Right ventricle myocardium superior (tissue), 1 donor: Measurements from ENCODE around the gene CCL4L2. TPM values are rescaled to one million over a fixed set of nuclear protein-coding genes. Genes with fewer than 3 reads are reported as not detected.
"Not testable (repeated sequence)": the region's sequence is repeated elsewhere in the genome, so short reads cannot be mapped to it uniquely, and the experiment has no call there.

Experiments used
- ATAC-seq: fragments of 200-7000 bp; cut with Tn5 transposase; one replicate; pipeline ENCODE4 v1.9.1; 2020; ENCODE audit warnings: mild to moderate bottlenecking; ENCODE audit not compliant: poor library complexity
- DNase-seq: peaks from one replicate; pipeline ENCODE4 v3.0.0-alpha.2; 2020
- intact Hi-C: fragments of 100-400 bp; cut with DNase I; formaldehyde crosslinking; loops from one replicate; pipeline ENCODE4 v1.11.2; 2022
- total RNA-seq: library from RNA; stranded (reverse); fragmentation: NEBNext Ultra II Directional; extraction: Animal tissue kit (Norgen Biotek cat#: 25700); gene quantifications from one replicate; pipeline ENCODE4 v1.2.1, GENCODE V29; 2021
- donor health status: DM: no; HTN: yes; CAD: no; lungs with severe emphysema.

The CCL4L2 gene
- total RNA-seq, 1 donor from 2014 or later = not detected

GRCh38 chr17:36194147-36194831 lies 16.6 kb upstream of the CCL4L2 start:
- ATAC-seq, intact Hi-C loops, DNase-seq: not testable (repeated sequence)

- ATAC-seq, intact Hi-C loops, DNase-seq: not testable (repeated sequence)
These were observed 15.9 kb upstream of the CCL4L2 start for GRCh38 chr17:36194832-36195433.

- DNase-seq = no peak
- no peak for ATAC-seq
- intact Hi-C loops = no loop called here
These were observed 15.3 kb upstream of the CCL4L2 start for GRCh38 chr17:36195434-36196130.

GRCh38 chr17:36196131-36196486 lies 14.8 kb upstream of the CCL4L2 start:
- DNase-seq (no peak), ATAC-seq (no peak)
- intact Hi-C loops = no loop called here

GRCh38 chr17:36197387-36197703 lies 13.5 kb upstream of the CCL4L2 start:
- intact Hi-C loops = no loop called here
- ATAC-seq (no peak), DNase-seq (no peak)

- DNase-seq (no peak), ATAC-seq (no peak)
- intact Hi-C loops = no loop called here
These were observed 11.9 kb upstream of the CCL4L2 start for GRCh38 chr17:36198831-36199465.

GRCh38 chr17:36201102-36201501 lies 9.8 kb upstream of the CCL4L2 start:
- ATAC-seq, DNase-seq, intact Hi-C loops: not testable (repeated sequence)

- ATAC-seq, intact Hi-C loops: not testable (repeated sequence)
These were observed 9.4 kb upstream of the CCL4L2 start for GRCh38 chr17:36201506-36201905.

GRCh38 chr17:36203335-36203734 lies 7.5 kb upstream of the CCL4L2 start:
- no peak for ATAC-seq
- intact Hi-C loops = no loop called here
- no peak for DNase-seq

More at GRCh38 chr17:36201506-36201905, 9.4 kb upstream of the CCL4L2 start:
- DNase-seq = not testable (repeated sequence)

- intact Hi-C loops = no loop called here
- DNase-seq (no peak), ATAC-seq (no peak)
These were observed 6.0 kb upstream of the CCL4L2 start for GRCh38 chr17:36204724-36205500.

- no peak for DNase-seq
- ATAC-seq = no peak
- intact Hi-C loops = no loop called here
These were observed 5.0 kb upstream of the CCL4L2 start for GRCh38 chr17:36205637-36206485.

GRCh38 chr17:36206486-36206821 lies 4.4 kb upstream of the CCL4L2 start:
- intact Hi-C loops, ATAC-seq: not testable (repeated sequence)

GRCh38 chr17:36207383-36207782 lies 3.5 kb upstream of the CCL4L2 start:
- intact Hi-C loops, DNase-seq, ATAC-seq: not testable (repeated sequence)

More at GRCh38 chr17:36206486-36206821, 4.4 kb upstream of the CCL4L2 start:
- DNase-seq = not testable (repeated sequence)

- intact Hi-C loops = no loop called here
- ATAC-seq (no peak), DNase-seq (no peak)
These were observed 1.3 kb upstream of the CCL4L2 start for GRCh38 chr17:36209575-36209974.

GRCh38 chr17:36211484-36212271 lies 815 bp downstream of the CCL4L2 start:
- DNase-seq, intact Hi-C loops, ATAC-seq: not testable (repeated sequence)

GRCh38 chr17:36212272-36212605 lies 1.4 kb downstream of the CCL4L2 start:
- ATAC-seq = no peak
- intact Hi-C loops = no loop called here
- DNase-seq = no peak

GRCh38 chr17:36212966-36213365 lies 2.1 kb downstream of the CCL4L2 start:
- DNase-seq (no peak), ATAC-seq (no peak)
- intact Hi-C loops = no loop called here
